Hematopoietic multipotent progenitor cell (in vitro differentiated cells): ENCODE results near the gene RNF19B. TPM values are rescaled to one million over a fixed set of nuclear protein-coding genes. Genes with fewer than 3 reads are reported as not detected.
"Not testable (repeated sequence)": the region's sequence is repeated elsewhere in the genome, so short reads cannot be mapped to it uniquely, and the experiment has no call there.

Experiments used
- DNase-seq, 3 donors: peaks; one replicate each; pipeline ENCODE4 v3.0.0-alpha.2; 2011 to 2015; ENCODE audit warnings: low read depth in 2 of 3, low spot score in 2 of 3
- total RNA-seq: library from RNA; depleted of rRNA; stranded (reverse); fragments of >200 nt; gene quantifications from one replicate; pipeline ENCODE4 v1.2.3, GENCODE V29; 2012

Gene RNF19B
- total RNA-seq: 23.2 TPM

- peak; percentile 85 to 96 (median 93) for DNase-seq
Measured at GRCh38 chr1:32964461-32965250, at the start of gene RNF19B. Gene RNF19B (minus strand): TSS chr1:32964809. CDS start chr1:32964685, 124 bp downstream.

GRCh38 chr1:33013791-33014190, 49.2 kb upstream of the RNF19B start:
- no peak for DNase-seq

- no peak for DNase-seq
Measured at GRCh38 chr1:33012165-33012564, 47.6 kb upstream of the RNF19B start.

- no peak for DNase-seq
Measured at GRCh38 chr1:33010932-33011731, 46.5 kb upstream of the RNF19B start.

GRCh38 chr1:33009561-33009960, 45.0 kb upstream of the RNF19B start:
- no peak for DNase-seq

- DNase-seq: no peak
Measured at GRCh38 chr1:33008051-33008914, 43.7 kb upstream of the RNF19B start.

GRCh38 chr1:33007190-33008050, 42.8 kb upstream of the RNF19B start:
- DNase-seq: peak in 2 of 3 donors; percentile 49 to 69

GRCh38 chr1:33005838-33006421, 41.3 kb upstream of the RNF19B start:
- DNase-seq: no peak

GRCh38 chr1:33005117-33005837, 40.7 kb upstream of the RNF19B start:
- no peak for DNase-seq

GRCh38 chr1:33004613-33005012, 40.0 kb upstream of the RNF19B start:
- no peak for DNase-seq

GRCh38 chr1:33003657-33004056, 39.0 kb upstream of the RNF19B start:
- DNase-seq: no peak

GRCh38 chr1:33002006-33002405, 37.4 kb upstream of the RNF19B start:
- no peak for DNase-seq

- peak in 1 of 3 donors; percentile 14 for DNase-seq
Measured at GRCh38 chr1:33001282-33001681, 36.7 kb upstream of the RNF19B start.

- no peak for DNase-seq
Measured at GRCh38 chr1:33000427-33001026, 35.9 kb upstream of the RNF19B start.

GRCh38 chr1:32998997-32999396, 34.4 kb upstream of the RNF19B start:
- DNase-seq: no peak

- no peak for DNase-seq
Measured at GRCh38 chr1:32998064-32998463, 33.5 kb upstream of the RNF19B start.

GRCh38 chr1:32997381-32997891, 32.8 kb upstream of the RNF19B start:
- no peak for DNase-seq

GRCh38 chr1:32993324-32993636, 28.7 kb upstream of the RNF19B start:
- not testable (repeated sequence) for DNase-seq
